Right hindlimb (tissue), 1 donor: Measurements from ENCODE around the gene SFMBT1.
"Not testable (repeated sequence)": the region's sequence is repeated elsewhere in the genome, so short reads cannot be mapped to it uniquely, and the experiment has no call there.

ENCODE experiments used
- DNase-seq: peaks from one replicate; pipeline ENCODE4 v3.0.0-alpha.2; 2018

Gene SFMBT1

DNA sequence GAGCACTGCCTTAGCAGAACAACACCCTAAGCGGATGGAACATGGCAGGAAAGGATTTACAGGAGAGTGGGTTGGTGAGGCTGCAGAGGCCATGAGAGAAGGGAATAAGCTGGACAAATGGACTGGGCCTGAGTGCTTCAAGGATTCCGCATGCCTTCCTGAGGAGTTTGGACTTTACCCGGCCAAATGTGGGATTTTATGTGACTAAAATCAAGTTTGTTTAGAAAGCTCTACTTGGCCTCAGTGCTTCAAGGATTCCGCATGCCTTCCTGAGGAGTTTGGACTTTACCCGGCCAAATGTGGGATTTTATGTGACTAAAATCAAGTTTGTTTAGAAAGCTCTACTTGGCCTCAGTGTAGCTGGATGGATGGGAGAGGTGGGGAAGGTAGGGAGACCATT is 10.9 kb downstream of the SFMBT1 start:
- not testable (repeated sequence) for DNase-seq

DNA sequence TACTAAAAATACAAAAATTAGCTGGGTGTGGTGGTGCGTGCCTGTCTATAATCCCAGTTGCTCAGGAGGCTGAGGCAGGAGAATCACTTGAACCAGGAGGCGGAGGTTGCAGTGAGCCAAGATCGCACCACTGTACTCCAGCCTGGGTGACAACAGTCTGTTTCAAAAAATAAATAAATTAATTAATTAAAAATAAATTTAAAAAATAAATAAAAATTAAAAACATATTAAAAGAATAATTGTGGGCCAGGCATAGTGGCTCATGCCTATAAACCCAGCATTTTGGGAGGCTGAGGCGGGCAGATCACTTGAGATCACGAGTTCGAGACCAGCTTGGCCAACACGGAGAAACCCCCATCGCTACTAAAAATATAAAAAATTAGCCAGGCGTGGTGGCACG is 11.5 kb downstream of the SFMBT1 start:
- DNase-seq: not testable (repeated sequence)

DNA sequence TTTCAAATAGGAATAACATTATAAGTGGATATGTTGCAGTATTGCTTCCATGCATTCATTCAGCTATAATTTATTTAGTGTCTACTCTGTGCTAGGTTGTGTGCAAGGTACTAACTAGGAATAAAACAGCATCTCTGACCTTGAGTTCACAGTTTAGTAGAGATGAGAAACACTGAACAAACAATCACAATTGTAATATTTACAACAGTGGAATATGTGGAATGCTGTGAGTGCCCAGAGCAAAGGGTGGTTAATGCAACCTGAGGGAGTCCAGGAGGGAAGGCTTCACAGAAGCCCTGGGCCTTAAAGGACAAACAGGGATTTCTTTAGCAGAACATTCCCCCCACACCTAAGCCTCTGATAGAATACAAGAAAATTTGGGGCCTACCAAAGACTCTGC is 13.3 kb downstream of the SFMBT1 start:
- DNase-seq: no peak

DNA sequence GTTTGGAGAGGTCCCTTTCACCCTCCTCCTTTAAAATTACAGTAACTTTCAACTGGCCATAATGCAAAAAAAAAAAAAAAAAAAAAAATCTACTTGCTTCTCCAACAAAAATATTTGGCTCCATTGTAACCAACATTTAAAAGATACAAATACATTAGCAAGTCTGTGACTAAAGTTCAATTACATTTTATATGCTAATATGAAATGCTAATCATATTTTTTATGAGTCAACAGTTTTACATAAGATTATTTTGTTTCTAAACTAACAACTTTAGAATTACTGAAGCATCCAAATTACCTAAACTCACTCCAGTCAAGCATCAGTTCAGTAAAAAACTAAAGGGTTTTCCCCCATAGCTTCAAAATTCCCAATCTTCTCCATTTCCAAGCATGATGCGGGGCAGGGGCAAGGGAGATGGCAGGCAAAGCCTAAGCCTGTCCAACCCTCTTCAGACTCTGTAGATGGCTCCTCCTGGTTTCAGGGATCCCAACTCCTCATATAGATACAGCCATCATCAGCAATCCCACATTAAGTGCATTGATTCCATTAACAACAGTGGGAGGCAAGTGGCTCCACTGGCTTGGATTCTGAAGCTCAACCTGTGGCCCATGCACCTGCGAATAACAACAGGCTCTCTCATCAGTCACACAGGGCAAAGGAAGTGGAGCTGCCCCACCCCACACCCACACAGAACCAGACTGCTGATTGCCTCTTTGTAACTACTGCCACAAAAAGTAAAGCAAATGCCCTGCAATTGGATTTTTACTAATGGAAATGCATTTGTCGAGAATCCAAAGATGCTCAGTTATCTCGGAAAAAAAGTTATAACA is 15.0 kb downstream of the SFMBT1 start:
- DNase-seq: no peak

DNA sequence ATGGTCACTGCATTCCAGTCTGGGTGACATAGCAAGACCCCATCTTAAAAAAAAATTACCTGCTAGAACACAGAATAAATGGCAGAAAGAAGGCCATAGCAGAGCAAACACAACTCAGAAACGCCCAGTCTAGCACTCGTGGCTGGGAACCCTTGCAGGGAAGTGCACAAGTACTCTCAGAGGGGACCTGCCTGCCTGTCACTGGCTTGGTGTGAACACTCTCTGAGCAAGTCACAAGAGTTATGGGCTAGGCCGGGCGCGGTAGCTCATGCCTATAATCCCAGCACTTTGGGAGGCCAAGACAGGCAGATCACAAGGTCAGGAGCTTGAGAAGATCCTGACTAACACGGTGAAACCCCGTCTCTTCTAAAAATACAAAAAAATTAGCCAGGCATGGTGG is 17.2 kb downstream of the SFMBT1 start:
- no peak for DNase-seq

DNA sequence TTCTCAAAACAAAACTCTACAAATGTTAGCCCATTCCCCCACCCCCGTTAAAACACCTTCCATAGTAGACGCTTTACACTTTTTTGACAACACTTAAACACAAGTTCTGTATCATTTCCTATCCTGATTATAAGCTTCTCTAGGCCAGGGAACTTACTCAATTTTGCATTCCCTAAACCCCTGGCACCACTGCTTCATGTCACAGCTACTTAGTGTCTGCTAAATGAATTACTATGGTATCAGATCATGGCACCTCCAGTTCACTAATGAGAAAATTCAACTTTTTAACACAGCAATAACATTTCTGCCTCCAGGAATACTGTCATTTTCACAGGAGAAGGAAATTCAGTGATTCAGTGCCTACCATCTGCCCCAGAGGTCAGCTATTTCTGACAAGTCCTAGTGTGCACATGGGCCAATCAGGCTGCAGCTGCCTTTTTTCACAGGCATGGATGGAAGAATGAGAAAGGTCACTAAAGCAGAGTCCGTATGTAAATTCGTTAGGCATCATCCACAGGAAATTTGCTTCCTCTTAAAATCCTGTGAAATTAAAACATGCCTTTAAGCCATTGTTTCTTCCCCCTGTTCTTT is 18.5 kb downstream of the SFMBT1 start:
- DNase-seq: no peak

DNA sequence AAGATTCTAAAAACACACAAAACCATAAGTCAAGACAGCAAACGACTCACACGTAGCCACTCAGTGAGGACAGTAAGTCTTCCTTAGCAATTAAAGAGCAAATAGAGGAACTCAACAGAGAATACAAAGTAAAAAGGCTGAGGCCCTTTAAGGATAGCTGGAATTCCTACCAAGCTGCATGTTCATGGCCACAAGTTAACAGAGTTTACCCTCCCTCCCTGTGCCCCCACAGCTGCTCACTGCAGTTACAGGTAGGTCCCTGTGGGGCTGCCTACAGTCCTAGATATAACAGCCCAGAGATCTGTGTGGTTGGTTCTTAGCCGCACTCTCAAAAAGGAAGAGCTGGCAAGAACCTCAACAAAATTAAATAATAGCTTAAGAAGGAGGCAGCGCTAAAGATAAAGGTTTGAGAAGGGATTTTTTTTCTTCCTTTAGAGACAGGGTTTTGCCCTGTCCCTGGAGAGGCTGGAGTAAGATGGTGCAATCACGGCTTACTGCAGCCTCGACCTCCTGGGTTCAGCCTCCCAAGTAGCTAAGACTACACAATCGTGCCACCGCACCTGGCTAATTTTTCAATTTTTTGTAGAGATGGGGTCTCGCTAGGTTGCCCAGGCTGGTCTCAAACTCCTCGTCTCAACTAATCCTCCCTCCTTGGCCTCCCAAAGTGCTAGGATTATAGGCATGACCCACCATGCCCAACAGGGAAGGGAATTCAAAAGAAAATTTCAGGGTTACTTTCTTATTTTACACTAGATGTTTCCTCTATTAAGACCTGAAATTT is 19.3 kb downstream of the SFMBT1 start:
- no peak for DNase-seq

DNA sequence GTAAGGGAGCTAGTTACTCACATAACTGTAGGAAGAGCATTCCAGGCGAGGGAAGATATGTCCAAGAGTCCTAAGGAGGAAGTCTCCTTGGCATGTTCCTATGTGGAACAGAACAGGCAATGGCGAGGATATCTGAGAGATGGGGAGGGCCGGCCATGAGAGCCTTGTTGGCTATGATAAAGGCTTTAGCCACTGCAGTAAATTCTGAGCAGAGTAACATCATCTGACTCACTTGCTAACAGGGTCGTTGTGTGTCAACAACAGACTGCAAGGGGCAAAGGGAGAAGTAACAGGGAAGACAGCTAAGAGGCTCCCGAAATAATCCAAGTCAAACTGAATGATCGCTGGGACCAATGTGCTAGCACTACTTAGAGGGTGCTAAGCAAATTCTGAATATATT is 21.6 kb downstream of the SFMBT1 start:
- no peak for DNase-seq

DNA sequence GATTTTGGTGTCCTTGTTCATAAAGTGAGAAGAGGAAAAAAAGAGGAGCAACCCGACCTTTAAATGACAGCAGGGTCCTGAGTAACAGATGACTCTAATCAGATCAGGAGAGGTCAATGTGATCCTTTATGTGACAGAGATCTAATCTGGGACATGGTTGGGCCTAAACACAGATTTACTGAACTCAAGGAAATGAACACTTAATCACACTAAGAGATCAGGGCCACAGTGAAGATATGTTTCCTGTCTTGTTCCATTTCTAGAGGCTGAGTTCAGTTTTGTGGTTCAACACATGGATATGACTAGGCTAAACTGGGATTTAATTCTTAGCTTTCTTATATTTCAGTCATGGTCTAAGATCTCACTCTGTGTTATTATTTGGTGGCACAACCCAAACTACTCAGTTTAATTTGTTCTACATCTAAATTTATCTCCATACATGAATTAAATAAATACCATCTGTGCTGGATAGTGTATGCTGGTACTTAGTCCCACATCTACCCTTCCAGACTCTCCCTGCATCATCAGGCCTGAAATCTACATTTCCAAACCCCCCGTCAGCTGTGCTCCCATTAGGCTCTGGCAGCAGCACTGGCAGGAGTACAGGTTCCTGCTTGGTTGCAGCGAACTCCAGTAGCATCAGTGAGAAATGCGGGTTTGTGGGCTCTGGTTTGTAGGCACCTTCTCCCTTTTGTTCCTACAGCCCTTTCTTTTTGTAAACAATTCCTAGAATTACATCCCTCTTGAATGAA is 22.6 kb downstream of the SFMBT1 start:
- DNase-seq: no peak

DNA sequence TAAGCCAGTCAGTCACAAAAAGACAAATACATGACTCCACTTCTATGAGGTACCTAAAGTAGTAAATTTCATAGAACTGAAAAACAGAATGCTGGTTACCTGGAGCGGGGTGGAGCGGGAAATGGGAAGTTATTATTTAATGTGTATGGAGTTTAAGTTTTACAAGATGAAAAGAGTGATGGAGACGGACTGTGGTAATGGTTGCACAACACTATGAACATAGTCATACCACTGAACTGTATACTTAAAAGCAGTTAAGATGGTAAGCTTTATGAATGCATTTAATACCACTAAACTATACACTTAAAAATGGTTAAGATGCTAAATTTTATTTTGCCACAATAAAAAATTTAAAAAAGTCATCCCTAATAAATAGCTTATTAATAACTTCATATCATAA is 23.2 kb downstream of the SFMBT1 start:
- no peak for DNase-seq

DNA sequence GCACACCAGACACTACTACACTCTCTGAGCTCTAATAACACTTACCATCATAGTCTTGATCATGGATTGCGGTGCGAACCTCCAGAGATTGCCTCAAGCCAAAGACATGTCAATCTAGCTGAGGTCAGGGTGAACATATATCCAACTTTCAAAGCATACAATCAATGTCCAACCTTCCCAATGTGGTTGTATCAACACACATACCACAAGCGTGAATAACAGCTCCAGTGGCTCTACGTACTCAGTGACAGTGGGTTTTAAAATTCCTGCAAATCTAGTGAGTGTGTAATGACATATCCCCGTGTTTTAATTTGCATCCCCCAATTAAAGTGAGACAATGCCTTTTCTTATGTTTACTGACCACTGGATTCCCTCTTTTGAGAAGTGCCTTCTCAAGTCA is 29.6 kb downstream of the SFMBT1 start:
- DNase-seq: no peak

DNA sequence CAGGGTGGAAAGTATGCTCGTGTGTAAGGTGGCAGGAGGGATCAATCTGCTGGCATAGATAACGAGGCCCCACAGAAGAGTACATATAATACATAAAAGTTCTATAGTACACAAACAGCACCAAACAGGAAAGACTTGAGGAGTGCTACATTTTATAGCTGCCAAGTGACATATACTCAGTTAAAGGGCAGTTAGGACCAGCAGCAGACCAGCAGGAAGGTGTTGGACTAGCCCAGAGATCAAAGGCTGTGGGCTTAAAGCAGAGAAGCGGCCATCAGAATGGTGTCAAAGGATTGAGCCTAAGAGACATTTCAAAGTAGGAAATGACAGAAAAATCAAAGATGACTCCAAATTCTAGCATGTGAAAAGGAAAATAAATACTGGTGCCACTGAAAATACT is 34.5 kb downstream of the SFMBT1 start:
- DNase-seq: no peak

DNA sequence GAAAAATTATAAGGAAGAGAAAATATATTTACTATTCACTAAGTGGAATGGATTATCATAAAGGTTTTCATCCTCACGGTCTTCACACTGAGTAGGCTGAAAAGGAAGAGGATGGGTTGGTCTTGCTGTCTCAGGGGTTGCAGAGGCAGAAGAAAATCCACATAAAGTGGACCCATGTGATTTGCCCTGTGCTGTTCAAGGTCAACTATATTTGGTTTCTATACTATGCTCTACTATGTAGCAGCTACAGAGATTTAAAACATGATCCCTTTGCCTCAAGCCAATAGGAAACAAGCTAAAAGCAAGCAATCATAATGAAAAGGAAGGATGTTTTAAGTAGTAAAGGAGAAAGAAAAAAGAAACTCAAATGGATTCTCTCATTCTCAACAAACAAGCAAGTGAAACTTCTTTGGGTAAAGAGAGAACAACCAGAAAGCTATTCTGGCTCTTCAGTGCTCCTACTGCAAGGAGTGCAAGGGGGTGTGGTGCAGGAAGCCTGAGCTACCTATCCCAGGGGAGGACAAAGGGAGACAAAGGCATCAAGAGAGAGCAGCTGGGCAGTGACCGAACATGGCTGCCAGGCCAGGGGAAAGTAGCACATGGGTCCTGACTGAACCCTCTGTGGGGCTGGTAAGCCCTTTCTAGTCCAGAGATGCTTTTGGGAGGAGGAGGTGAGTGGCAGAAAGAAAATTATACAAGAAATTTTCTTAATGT is 35.9 kb downstream of the SFMBT1 start:
- no peak for DNase-seq

DNA sequence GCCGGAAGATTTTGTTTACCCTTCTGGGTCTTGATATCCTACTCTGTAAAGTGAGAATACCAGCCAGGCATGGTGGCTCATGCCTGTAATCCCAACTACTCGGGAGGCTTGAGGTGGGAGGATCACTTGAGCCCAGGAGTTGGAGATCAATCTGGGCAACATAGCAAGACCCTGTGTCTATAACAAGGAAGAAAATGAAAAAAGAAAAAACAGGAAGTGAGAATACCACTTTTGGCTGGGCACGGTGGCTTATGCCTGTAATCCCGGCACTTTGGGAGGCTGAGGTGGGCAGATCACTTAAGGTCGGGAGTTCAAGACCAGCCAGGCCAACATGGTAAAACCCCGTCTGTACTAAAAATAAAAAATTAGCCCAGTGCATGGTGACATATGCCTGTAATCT is 36.9 kb downstream of the SFMBT1 start:
- no peak for DNase-seq

DNA sequence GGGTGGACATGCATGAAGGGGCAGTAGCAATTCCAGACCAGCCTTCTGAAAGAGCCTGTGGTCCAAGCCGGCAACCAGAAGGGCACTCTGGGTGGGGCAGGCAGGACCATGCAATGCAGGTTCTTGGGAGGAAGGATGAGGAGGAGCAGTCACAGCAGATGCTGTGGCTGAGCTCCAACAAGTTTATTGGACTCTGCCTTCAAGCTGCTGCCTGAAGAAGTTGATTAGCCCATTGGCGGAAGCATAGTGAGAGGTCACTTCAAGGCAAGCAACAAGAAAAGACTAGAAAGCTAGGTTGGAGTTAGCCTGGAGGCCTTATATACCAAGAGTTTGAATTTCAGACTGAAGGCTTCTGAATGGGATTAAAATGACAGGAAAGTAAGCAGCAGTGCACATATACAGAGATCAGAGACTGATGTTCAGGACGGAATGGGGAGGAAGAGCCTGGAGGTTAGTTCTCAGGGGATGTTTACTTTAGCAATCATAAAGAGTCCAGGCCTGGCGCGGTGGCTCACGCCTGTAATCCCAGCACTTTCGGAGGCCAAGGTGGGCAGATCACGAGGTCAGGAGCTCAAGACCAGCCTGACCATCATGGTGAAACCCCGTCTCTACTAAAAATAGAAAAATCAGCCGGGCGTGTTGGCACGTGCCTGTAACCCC is 39.9 kb downstream of the SFMBT1 start:
- no peak for DNase-seq

DNA sequence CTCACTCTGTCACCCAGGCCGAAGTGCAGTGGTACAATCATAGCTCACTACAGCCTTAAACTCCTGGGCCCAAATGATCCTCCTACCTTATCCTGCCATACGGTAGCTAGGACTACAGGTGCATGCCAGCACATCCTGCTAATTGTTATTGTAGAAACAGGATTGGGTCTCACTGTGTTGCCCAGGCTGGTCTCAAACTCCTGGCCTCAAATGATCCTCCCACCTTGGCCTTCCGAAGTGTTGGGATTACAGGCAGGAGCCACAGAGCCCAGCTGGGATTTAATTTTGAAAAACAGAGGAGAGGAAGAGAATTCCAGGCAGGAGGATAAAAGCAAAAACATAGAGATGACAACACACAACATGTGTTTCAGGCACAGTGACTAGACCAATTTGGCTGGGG is 40.5 kb downstream of the SFMBT1 start:
- no peak for DNase-seq

DNA sequence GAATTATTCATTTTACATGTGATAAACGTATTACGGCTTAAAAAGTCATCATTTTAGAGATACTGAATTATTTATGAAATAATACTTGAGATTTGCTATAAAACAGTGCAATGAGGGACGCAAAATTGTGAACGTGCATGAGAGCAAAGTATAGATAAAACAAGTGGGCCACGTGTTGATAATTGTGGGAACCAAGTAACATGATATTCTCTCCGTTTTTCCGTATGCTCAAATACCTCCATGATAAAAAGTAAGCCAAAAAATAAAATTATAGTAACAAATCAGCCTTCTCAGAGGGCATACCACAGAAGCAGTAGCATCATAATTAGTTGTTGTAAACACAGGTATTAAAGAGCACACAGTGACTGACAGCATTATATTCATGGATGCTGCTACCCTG is 42.6 kb downstream of the SFMBT1 start:
- no peak for DNase-seq

DNA sequence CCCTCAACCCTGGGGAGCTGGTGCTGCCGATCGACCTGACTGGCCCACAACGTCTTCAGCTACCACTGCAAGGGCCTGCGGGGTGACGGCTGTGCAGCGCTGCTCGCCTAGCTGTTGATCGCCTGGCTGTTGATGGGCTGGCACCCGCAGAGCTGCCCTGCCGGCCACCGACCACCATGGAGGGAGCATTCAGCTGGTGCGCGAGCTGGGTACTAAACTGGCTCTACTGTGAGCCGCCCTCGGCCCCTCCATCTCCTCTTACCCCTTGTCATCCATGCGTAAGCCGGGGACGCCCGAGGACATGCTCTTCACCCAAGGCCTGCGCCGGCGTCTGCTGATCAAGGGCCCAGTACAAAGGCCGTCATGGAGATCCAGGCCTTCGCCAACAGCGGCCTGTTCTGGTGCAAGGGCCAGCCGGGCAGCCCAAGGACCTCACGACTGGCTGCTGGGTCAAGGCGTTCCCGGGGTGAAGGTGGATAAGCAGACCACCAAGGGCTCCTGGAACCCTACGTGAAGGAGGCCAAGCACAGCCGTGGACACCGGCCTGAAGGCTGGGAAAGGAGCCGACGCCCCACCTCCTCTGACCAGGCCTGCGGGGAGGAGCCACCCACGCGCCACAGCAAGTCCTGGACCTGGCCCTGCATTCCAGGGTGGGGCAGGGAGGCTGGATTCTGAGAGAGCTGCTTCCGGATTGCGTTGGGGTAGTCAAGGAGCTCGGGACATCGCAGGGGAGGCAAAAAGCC is 46.9 kb downstream of the SFMBT1 start:
- no peak for DNase-seq

DNA sequence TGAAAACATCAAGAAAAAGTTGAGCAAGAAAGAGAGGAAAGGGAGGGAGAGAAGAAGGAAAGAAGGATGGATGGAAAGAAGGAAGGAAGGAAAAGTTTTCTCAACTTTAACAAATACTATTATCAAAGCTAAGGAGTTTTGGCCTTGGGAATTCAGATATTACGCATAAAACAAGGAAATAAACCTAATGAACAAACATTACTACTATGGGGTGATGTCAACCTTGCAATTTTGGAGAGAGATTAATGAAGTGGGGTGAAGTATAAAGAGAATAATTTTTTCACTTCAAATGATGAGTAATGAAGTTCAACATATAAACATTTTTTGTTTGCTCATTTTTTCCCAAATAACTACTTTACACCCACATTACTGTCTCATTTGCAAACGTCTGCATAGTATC is 55.2 kb downstream of the SFMBT1 start:
- DNase-seq: no peak

DNA sequence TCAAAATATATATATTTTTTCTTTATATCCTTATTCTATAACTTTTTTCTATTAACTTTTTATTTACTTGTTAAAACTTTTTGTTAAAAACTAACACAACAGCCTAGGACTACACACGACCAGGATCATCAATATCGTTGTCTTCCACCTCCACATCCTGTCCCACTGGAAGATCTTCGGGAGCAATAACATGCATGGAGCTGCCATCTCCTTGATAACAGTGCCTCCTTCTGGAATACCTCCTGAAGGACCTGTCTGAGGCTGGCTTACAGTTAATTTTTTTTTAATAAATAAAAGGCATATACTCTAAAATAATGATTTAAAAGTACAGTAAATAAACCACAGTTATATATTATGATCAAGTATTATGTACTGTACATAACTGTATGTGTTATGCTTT is 58.9 kb downstream of the SFMBT1 start:
- no peak for DNase-seq

DNA sequence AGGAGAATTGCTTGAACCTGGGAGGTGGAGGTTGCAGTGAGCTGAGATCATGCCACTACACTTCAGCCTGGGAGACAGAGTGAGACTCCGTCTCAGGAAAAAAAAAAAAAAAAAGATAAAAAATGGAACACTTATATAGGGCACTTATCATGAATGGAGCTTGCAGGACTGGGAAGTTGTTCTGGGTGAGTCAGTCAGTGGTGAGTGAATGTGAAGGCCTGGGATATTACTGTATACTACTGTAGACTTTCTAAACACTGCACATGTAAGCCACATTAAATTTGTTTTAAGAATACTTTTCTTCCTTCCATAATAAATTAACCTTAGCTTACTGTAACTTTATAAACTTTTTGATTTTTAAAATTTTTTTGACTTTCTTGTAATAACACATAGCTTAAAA is 59.8 kb downstream of the SFMBT1 start:
- no peak for DNase-seq
